Coronary artery (tissue), 2 donors: Measurements from ENCODE around the gene SDHAF3.
"Not testable (repeated sequence)": the region's sequence is repeated elsewhere in the genome, so short reads cannot be mapped to it uniquely, and the experiment has no call there.

Experiments used
- DNase-seq: peaks from one replicate; pipeline ENCODE4 v3.0.0-alpha.2; 2017; ENCODE audit warnings: low spot score
- H3K27ac ChIP-seq, 2 donors: fragments of 200-600 bp; sonication (generic); one replicate each; pipeline ENCODE4 v1.5.1; 2016 to 2019
- H3K4me3 ChIP-seq: fragments of 200-600 bp; sonication (generic); 2 replicates; pipeline ENCODE4 v1.5.1; 2016; ENCODE audit warnings: mild to moderate bottlenecking, moderate library complexity
- CTCF ChIP-seq: fragments of 200-600 bp; sonication (generic); IDR thresholded peaks from one replicate; pipeline ENCODE4 v1.5.1; 2019; ENCODE audit warnings: antibody characterized with exemption

SDHAF3 gene

DNA sequence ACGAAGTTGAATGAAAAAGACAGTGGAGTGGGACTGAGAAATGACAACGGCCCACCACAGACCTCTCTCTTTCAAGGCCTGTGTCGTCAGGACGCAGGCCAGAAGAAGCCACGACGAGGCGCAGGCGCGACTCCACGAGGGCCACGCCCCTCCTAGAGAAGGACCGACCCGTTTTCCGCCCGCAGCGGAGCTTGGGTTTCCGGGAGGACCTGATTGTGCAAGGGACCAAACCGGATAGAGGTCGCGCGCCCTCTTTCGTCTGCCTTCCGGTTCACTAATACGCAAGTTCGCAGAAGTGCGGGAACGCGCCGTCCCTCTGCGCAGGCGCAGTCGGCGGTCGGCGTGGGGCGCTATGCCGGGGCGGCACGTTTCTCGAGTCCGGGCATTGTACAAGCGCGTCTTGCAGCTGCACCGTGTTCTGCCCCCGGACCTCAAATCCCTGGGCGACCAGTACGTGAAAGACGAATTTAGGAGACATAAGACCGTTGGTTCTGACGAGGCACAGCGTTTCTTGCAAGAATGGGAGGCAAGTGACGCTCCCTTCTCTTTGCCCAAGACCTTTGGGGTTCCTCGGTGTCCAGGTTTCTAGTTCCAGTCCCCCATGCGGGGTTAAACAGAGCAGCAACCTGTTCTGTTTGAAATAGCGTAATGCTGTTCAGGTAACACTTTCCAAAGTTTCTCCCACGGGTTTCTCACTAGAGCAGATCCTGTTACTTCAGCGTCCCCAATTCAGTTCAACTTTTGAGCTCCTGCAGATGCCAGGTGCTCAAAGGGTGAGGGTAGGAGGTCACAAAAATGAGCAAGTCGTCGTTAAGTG is at the start of gene SDHAF3:
Gene SDHAF3 (plus strand): TSS at position 327 of the 817 bp plus-strand sequence. CDS start 26 bp downstream, at position 353.
- Histone ChIP-seq H3K4me3 (peak within 1 kb of the TSS; percentile 81), H3K27ac (peak within 1 kb of the TSS; percentile 29 to 76)
- DNase-seq = peak; percentile 98
- TF ChIP-seq CTCF = no peak

GRCh38 chr7:97072025-97072424 is 45.5 kb upstream of the SDHAF3 start:
- H3K27ac ChIP-seq, H3K4me3 ChIP-seq, DNase-seq: not testable (repeated sequence)

DNA sequence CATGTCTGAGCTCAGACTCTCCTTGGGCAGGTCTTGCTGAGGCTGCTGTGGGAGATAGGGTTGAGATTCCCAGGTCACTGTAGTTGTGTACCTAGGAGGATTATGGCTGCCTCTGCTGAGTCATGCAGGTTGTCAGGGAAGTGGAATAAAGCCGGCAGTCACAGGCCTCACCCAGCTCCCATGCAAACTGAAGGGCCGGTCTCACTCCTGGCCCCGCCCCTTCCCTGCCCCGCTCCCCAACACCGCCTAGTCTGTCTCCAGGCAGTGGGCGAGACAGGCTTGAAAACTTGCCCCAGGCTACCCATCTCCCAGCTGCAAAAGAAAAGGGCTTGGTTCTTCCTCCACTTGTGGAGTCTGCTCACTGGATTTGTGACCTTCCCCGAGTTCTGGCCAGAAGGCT is 41.6 kb upstream of the SDHAF3 start:
- no peak for DNase-seq
- Histone ChIP-seq H3K27ac (no peak overlapping the region), H3K4me3 (no peak overlapping the region)
- TF ChIP-seq CTCF = no peak

DNA sequence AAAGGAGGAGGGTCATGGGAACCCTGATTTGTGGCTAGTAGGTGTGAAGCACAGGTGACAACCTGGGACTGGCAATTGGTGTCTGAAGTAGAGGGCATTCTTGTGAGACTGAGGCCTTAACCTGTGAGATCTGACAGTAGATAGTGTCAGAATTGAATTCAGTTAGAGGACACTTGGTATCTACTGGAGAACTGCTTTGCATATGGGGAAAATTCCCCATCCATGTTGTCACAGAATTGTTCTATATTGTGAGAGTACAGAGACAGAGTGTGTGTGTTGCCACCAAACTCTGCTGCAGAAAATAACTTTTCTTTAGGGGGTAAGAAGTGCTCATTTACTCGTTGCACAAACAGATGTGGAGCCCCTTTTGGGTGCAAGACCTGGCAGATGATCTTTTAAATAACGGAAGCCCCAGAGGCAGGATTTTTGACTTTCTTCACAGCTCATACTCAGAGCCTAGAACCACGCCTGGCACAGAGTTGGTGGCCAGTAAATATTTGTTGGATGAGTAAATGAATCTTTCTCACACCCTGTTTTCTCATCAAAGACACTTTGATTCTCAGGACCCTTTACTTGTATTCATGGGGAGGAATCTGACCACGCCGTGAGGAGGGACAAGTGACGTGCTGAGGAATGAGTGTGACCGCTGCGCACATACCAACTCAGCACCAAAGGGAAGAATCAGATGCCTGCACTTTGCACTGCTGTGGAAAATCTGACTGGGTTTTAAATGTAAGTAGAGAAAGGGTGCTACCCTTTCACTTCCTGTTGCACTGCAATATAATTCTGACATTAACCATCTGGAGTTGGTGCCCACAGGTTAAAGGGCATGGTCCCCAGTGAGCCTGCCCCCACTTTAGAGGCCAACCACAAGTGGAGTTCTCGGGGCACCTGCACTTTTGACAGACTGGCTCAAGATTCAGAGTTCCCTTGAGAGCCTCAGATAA is 39.2 kb upstream of the SDHAF3 start:
- TF ChIP-seq CTCF = no peak
- no peak overlapping the region for H3K4me3 ChIP-seq
- H3K27ac ChIP-seq = no peak overlapping the region
- DNase-seq = no peak

DNA sequence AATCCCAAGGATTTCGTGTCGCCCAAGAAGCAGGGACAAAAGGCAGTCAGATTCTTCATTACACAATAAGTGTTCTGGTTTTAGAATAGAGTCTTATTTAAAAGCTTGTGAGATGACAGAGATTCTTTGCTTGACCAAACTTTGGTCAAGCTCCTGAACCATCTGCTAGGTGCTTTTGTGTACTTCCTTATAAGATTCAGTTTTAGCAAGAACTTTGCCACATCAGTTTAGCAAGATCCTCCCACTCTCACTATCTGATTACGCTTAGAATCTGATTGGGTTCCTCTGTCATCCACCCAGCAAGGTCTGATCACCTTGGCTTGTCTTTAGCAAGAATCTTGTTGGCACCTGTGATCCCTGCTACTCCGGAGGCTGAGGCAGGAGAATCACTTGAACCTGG is 38.2 kb upstream of the SDHAF3 start:
- DNase-seq = no peak
- TF ChIP-seq CTCF = no peak
- H3K27ac ChIP-seq = no peak overlapping the region
- no peak overlapping the region for H3K4me3 ChIP-seq

GRCh38 chr7:97081521-97082300 is 35.8 kb upstream of the SDHAF3 start:
- TF ChIP-seq CTCF = no peak
- Histone ChIP-seq H3K27ac (no peak overlapping the region), H3K4me3 (no peak overlapping the region)
- no peak for DNase-seq

DNA sequence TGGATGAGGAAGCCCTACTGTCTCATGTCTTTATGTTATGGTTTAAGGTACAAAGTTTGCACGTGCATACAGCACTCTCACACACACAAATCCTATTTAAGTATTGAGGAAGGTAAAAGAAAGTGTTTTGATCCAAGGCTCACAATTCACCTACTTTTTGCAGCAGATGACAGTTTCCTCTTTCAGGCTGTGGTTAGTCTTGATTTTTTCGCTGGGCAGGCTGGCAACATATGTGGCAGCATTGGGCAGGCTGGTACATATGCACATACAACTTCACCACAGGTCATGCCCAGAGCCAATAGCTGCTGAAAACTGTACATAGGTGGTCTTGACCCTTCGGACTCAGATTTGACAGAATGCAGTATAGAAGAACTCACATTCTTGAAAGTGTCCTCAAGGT is 29.1 kb upstream of the SDHAF3 start:
- TF ChIP-seq CTCF = no peak
- H3K4me3 ChIP-seq = no peak overlapping the region

More for the DNA sequence above, 29.1 kb upstream of the SDHAF3 start:
- no peak for DNase-seq
- H3K27ac ChIP-seq = no peak overlapping the region
